Amniotic stem cell (primary cell): ENCODE data around the gene S100A6.
"Not testable (repeated sequence)": the region's sequence is repeated elsewhere in the genome, so short reads cannot be mapped to it uniquely, and the experiment has no call there.

ENCODE experiments used
- DNase-seq: peaks from one replicate; lab custom pipeline; 2025; lab: John Stamatoyannopoulos, UW

S100A6 gene

DNA sequence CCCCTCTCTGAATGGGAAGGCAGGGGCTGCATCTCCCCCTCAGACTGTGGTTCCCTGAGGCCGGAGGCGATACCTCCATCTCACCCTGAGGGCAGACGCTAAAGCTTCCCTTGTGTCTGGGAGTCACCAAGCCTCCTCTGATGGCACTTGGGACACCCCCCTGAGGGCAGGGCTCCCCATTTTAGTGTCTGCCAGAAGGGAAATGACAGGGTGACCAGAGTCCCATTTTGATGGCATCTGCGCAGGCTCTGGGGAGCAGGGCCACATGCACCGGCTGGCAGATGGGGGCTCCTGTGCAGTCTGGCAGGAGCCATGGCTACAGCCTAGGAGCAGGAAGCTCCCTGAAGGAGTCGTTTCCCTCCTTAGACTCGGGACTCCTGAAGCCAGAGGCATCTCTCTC lies 28.2 kb upstream of the S100A6 start:
- DNase-seq = no peak

DNA sequence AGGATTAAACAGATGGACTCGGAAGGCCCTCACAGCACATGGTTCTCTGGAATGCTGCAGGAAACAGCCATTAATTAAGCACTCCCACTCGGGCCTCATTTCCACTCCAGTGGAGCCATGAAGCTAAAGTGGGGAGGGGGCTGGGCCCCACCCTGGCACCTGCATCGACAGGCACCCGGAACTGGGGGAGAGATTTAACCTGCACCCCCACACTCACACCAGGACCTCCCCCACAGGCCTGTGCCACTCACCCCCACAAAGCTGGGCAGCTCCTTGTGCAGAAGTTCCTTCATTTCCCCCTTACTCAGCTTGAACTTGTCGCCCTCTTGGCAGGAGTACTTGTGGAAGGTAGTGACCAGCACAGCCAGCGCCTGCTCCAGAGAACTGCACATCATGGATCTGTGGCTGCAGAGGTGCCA lies 27.7 kb upstream of the S100A6 start:
- DNase-seq = no peak

DNA sequence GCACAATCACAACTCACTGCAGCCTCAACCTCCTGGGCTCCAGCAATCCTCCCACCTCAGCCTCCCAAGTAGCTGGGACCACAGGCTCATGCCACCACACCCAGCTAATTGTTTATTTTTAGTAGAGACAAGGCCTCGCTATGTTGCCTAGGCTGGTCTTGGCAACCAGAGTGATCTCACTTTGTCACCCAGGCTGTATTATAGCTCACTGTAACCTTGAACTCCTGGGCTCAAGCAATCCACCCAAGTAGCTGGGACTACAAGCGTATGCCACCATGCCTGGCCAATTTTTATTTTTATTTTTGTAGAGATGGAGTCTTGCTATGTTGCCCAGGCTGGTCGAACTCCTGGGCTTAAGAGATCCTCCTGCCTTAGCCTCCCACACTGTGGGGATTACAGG lies 26.2 kb upstream of the S100A6 start:
- DNase-seq = not testable (repeated sequence)

DNA sequence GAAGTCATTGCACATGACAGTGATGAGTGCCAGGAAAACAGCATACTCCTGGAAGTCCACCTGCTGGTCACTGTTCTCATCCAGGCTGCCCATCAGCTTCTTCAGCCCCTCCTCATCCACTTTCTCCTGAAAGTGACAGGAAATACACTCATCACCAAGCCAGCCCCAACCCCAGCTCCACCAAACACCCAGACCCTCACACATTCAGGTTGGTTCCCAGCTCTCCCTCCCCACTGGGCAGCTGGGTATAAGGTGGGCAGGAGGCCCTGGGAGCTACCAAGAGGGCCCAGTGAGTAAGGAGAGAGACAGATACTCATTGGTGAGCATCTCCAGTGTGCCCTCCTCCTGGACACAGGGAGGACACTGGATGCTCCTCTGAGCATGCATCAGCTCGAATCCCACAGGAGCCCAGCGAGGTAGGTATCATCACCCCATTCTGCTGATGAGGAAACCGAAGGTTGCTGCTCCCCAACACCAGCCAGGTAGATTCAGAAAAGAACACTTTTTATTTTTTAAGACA lies 25.7 kb upstream of the S100A6 start:
- no peak for DNase-seq

DNA sequence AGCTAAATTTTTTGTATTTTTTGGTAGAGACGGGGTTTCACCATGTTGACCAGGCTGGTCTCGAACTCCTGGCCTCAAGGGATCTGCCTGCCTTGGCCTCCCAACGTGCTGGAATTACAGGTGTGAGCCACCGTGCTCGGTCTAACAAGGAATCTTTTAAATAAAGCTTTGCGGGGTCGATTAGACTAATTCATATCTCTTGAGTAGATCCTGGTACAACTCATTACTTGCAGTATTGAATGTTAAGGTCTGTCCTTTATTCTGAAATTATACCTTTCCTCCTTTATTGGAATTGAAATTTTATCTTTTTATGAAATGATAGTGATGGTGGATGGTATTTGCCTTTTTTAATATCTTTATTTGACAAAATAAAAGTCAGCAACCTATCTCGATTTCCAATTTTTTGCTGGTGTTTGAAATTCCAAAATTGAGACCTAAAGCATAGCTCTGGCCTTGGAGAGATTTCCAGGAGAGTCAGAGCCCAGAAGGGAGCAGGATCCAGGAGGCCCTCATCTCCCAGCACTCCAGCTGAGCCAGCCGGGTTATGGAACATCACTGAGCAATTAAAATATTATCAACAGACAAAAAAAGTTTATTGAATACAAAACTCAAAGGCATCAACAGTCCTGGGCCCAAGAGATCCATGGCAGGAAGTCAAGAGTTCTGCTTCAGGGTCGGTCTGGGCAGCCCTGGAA lies 25.1 kb upstream of the S100A6 start:
- DNase-seq = no peak

DNA sequence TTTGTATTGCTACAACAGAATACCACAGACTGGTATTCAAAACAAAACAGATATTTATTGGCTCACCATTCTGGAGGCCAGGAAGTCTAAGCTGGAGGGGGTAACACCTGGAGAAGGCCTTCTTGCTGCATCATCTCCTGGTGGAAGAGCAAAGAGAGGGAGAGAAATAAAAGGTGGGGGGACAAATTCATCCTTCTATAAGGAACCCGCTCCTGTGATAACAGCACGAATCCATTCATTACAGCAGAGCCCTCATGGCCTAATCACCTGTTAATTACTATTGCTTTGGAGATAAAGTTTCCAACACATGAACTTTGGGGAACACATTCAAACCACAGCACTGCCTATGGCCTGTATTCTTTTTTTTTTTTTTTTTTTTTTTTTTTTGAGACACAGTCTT lies 24.4 kb upstream of the S100A6 start:
- DNase-seq = no peak

DNA sequence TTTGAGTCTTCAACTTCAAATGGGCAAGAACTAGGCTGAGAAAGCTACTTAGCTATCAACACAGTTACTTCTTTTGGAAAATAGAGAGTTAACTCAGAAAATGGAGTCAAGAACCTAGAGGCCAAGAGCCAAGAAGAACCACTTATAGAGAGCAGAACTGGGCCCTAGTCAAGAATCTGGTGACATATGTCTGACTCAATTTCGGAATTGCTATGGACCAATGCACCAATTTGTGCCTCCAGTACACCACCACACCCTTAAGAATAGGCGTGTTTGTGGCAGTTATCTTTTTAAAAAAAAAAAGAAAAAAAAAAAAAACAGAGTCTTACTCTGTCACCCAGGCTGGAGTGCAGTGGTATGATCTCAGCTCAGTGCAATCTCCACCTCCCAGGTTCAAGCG lies 22.1 kb upstream of the S100A6 start:
- DNase-seq = no peak

DNA sequence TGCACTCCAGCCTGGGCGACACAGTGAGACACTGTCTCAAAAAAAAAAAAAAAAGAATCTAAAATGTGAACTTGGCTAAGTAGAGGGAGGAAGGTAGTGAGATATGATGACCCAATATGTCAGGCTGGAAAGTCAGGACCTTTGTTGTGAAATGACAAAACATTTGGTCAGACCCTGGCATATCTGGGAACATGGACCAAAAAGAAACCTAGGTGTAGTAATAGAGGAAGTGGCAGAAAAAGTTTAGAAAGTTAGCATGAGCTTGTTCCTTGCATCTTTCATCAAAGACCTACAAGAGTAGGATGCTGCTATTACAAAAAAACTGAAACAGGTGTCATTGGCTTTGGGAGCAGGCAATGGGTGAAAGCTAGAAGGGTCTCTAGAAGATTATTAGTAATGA lies 20.6 kb upstream of the S100A6 start:
- DNase-seq = no peak

DNA sequence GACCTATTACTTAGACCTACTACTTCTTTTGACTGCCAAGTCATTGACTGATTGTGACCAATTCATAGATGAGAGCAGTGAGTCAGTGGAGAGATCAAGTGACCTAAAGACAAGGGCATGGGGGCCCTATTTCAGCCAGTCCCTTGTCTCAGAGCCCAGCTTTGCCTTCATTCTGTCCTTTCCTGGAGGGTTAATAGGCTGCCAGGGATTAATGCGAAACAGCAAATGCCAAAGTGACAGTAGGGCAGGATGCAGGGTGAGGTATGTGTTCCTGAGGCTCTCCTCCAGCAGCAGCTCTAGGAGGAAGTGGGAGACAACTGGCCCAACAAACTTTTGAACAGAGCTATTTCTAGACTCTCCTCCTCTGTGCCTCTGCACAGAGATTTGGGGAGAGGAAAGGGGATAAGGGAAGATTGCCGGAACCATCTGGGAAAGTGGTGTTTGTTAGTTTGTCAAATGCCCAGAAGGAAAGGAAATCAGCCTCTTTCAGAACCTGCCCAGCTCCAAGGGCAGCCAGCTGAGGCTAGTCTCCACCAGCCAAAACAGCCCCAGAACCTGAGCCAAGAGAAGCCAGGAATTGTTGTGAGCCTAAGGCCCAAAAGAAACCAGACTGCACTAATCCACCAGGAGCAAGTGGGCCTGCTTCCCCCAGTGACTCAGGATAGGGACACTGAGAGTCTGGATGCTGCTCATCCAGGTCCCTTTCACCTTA lies 18.2 kb upstream of the S100A6 start:
- DNase-seq = no peak

DNA sequence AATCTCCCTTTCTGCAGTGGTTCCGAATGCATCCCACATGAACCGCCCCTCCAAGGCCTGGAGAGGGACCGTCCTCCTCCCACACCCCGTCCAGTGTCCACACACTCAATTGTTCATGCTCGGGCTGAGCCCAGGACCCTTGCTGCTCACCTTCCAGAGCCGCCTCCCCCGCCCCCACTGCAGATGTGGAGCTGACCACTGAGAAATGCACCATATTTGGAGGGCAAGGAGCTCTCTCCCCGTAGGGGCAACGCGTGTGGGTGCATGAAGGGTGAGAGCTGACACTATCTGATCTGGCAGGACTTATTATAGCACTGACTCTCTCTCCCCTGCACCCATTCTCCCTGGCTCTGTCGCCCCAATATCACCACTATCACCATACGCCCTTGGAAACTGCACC lies 17.3 kb upstream of the S100A6 start:
- no peak for DNase-seq

DNA sequence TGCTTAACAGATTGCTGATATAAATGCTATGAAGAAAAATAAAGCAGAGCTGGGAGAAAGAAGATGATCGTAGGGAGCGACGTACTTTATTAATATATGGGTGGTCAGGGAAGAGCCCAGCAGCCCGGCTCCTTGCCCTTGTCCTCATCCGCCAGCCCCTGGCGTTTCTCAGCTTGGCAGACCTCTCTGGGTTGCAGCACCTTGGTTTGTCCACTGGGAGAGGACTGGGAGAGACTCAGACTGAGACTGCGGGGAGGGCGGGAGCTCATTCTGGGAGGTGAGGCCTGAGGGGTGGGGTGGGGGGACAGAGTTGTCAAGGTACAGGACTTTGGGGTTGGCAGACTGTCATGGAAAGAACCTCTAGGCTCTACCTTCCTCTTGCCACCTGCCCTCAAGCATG lies 16.5 kb upstream of the S100A6 start:
- DNase-seq = no peak

DNA sequence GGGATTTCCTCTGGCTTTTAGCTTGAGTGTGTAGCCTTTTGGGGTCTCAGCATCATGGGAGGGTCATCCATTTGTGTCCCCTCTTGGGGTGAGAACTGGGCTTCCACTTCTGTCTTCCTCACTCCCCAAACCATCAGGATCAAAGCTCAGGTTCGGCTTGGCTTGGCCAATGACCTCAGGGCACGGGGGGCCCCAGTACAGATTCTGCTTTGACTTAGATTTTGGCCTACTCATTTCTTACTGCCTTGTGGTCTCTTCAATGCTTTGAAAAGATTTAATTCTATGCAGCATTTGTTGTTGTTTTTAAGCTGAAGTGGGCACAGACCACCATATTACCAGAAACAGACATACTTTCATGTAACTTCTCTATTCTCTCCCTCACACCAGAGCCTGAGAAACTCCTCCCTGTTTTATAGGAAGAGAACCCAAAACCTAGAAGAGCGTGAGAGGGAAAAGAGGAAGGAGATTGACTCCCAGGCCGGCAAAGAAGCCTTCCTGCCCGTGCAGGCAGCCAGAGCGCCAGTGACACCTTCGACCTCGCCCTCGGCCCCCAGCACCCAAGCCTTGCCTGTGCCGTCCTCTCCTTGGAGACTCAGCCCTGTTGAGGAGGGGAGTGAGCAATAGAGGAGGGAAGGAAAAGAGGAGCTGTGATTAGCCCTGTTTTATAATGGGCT lies 15.2 kb upstream of the S100A6 start:
- no peak for DNase-seq

DNA sequence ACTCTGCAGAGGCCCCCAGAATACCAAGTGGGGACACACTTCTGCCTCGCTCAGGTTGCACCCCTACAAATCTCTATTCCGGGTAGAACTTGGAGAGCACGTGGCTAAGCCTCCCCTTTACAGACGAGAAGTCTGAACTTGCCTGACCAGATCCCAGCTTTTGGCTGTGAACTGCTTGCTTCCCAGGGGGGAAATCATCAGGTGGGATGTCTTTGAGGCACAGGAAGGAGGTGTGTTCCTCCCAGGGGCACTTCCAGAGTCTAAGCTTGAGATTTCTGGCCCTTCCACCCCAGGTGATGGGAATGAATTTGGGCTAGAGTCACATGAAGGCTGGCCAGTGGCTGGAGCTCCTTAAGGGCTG lies 14.6 kb upstream of the S100A6 start:
- no peak for DNase-seq

DNA sequence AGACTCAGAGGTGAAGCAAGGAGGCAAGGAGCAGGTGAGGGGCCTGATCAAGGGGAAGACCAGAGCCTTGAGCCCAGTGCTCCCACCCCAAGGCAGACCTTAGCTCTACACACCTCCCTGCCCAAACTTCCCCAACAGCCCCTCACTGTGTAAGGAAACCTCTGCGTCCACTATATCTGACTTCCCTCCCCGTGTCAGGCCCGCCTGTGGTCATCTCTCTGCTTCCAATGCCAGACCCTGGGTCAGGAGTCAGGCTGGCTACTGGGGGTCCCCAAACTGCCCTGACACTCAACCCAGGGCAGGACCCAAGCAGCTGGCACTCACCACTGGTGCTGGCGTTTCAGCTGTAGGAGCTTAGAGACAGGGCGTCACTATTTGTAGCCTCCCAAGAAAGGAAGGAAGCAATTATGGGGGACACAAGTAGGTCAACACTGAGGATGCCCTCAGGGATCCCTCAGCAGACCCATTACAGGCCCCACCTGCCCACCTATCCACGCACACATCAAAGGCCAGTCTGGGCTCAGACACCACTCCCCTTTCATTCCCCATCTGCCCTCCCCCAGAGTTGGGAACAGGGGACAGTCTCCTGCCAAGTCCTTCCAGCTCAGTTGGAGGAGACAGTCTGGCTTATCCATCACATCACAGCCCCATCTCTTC lies 14.1 kb upstream of the S100A6 start:
- DNase-seq = no peak

DNA sequence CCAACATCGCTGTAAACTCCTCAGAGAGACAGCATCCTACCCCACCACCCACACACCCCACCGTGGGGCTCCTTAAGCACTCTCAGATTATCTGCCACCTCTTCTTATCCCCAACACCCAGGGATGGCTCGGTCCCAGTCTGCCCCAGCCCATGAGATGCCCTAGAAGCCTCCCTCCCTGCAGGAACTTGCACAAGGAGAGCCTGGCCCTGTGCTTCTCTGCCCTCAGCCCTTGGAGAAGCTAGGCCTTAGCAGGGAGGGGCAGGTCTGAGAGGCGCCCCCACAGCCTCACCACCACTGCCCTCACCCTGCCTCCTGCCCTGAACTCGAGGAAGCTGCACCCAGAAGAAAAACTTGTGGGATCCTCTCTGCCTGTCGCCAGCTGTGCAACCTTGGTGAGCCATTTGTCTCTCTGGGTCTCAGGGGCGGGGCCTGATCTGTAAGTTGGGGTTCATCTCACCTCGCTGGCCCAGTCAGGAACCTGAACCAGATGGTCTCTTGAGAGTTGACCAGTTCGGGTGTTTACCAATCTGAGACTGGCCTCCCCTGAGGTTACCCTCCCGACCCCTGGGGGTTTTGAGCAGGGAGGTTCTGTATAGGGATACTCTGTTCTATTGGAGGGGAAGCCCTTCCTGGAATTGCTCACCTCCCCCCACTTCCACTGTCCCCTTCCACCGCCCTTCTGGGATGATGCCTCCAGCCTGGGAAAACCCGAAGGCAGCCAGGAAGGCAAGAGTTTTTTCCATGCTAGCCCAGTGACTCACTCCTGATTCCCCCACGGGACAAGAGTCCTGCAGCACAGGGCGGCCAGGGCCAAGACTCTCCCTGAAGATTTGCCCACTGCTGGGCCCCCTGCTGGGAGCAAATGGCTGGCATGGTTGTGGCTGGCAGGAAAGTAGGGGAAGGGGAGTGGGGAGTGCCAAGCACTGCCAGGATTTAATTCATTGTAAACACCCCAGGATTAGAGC lies 13.2 kb upstream of the S100A6 start, which contains the start of gene S100A3:
S100A3 (minus strand) TSS at position 537 of the 967 bp plus-strand sequence. CDS start 773 bp downstream, outside the sequence.
- DNase-seq = peak; percentile 73

DNA sequence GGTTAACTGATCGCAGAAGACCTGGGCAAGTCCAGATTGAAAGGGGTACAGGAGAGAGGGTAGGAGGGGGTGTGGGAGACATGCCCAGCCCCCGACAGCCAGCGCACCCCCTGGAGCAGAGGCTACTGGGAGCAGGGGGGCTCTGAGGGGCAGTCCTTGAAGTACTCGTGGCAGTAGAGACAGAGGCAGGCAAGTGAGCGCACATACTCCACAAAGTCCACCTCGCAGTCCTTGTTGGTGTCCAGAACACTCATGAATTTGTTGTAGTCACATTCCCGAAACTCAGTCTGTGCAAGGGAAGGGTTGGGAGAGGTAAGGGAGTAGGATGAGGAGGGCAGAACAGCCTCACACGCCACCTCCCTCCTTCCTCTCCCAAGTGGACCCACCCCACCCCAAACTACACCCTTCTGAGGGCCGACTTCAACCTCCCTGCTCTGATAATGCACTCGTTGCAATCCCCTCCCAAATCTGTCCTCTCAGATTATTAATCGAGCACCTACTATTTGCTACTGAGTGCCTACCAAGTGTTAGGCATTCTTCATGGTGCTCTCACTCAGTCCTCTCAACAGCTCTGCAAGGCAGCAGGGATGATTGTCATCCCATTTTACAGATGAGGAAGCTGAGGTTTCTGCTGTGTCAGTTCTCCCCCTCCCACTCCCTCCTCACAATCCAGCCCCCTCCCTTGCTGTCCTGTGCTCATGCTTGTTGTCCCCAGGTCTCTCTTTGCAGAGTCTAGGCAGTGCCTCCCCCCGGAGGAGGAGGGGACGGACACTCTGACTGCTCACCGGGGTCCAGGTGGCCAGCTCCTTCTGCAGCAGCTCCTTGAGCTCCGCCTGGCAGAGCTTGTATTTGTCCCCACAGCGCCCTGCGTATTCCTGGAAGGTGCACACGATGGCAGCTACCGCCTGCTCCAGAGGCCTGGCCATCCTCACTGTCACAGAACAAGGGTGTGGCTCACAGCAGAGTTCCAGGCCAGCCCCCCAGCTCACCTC lies 12.1 kb upstream of the S100A6 start:
- DNase-seq = no peak

DNA sequence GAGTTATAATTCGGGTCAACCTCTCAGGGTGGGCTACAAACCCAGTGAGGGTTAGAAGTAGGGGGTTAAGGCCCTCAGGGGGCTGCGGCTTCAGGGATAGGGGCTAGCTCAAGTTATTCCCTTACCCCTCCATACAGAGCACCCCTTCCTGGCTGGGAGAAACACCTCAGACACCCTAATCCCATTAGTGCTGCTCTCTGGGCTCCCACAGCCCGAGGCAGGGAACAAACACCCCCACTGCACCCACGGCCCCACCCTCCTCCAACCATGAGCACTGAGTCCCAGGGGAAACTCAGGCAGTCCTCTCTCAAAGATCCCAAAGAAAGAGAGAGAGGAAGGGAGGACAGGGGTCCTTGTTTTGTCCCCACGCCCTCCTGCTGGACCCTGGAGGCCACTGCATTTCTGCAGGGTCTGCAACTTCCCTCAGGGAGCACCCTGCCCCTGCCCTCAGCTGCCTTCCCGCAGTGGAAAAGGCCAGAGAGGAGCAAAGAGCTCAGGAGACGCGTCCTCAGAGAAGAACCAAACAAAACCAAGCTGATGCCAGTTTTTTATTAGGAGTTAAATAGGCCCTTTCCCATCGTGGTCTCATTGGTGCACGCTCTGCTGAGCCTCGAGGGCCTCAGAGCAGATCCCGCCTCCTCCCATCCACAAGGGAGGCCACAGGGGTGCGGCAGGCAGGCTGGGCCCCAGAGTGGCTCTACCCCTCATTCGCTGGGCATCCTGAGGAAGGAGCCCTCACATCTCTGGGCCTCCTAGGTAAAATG lies 11.2 kb upstream of the S100A6 start:
- DNase-seq = no peak

DNA sequence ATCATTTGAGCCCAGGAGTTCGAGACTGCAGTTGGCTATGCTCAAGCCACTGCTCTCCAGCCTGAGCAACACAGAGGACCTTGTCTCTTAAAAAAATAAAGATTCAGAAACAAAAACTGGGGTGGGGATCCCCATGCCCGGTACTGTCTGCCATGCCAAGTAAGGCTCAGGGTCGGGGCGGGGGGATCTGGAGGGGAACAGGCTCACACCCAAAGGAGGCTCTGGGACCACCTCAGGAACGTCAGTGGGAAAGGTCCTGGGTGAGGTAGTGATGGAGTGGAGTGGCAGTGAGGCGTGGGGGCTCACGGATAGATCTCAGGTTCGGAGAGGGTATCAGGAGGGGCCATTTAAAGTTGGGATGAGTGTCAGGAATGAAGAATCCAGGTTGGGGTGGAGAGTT lies 10.6 kb upstream of the S100A6 start:
- no peak for DNase-seq
